ENCODE measurements around the gene LTBP3.
A peak's percentile ranks its signal among the peaks of the same experiment; 100 is the strongest.

Gene LTBP3

GRCh38 chr11:65553301-65554001, 4.7 kb downstream of the LTBP3 start:
- no peak for DNase-seq

GRCh38 chr11:65552388-65552951, 5.7 kb downstream of the LTBP3 start:
- DNase-seq, result no peak

GRCh38 chr11:65551572-65552387, 6.4 kb downstream of the LTBP3 start:
- DNase-seq, result no peak

GRCh38 chr11:65549096-65549495, 9.1 kb downstream of the LTBP3 start:
- no peak for DNase-seq

DNA sequence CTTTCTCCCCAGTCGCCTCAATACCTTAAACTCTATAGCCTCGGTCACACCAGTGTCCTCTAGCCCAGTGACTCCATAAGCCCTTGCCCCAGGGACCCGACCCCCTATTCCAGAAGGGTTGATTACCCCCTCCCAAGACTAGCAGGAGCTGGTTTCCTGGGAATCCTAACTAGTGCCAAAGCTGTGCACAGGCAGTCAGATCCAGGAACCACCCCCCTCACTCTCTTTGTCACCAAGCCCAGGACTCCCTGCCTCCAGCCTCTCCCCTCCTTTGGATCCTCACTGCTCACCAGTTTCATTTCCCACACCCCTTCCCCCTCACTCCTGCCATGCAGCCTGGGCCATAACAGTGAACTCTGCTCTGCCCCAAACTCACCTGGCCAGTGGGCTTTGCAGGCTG, 9.8 kb downstream of the LTBP3 start:
- no peak for DNase-seq

DNA sequence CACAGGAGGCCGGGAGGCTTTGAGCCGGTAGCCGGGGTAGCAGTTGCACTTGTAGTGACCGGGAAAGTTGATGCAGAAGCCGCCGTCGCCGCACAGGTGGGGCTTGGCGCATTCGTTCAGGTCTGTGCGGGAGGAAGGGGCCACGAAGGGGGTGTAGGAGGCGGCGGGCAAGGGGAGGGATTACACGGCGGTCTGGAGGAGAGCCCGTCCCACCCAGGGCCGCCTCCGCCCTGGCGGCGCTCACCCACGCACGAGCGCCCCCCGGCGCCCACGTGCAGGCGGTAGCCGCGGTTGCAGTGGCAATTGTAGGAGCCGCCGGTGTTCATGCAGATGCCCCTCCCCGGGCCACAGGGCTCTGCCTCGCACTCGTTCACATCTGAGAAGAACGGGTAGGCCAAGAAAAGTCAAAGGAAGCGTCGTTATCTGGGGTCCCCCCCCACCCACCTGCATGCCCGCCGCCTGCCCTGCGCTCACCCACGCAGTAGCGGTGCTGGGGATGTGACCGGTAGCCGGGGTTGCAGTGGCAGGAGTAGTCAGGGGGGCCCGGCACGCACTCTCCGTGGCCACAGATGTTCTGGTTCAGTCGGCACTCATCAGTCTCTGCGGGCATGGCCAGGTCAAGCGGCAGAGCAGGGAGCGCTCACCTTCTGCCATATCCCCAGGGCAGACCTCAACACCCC, 10.6 kb downstream of the LTBP3 start:
- DNase-seq, result no peak

GRCh38 chr11:65546217-65546958, 11.8 kb downstream of the LTBP3 start:
- peak; percentile 84 for DNase-seq

DNA sequence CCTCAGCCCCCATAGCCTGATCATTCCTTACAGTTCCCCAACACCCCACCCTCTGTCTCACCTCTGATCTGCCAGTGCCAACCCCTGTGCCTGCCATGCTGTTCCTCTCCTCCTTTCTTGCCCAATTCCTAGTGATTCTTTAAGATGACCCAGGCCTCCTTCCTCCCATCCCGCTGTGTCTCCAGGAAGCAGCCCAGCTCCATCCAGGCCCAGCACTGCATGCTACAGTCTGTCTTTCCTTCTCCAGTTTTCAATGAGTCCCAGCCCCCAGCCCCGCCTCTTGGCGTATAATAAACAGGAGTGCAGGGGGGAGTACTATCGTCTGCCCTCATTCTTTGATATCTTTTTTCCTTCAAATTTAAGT, 12.3 kb downstream of the LTBP3 start:
- no peak for DNase-seq

DNA sequence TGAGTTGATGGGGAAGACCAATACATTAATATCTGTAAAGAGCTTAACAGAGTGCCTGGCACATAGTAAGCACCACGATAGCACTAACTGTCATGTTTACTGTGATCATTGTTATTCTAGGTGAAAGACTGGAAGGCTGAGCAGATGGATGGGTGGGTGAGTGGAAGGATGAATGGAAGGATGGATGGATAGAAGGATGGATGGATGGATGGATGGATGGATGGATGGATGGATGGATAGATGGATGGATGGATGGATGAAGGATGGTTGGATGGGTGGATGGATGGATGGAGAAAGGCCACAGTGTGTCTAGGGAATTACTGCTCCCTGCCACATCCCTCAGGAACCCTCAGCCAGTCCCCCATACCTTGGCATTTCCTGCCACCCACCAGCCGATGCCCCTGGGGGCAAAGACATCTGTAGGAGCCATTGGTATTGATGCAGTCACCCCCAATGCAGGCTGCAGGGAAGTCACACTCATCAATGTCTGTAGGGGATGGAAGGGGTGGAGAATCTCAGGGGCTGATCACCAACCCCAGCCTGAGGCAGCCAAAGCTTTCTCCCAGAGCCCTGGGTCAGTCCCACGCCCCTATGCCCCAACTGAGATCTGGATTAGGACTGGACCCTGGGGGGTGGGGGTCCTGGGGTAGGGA, 15.3 kb downstream of the LTBP3 start:
- DNase-seq, result no peak

GRCh38 chr11:65541093-65541982, 16.8 kb downstream of the LTBP3 start:
- DNase-seq, result peak; percentile 30

GRCh38 chr11:65540290-65541092, 17.7 kb downstream of the LTBP3 start:
- DNase-seq, result peak; percentile 94

DNA sequence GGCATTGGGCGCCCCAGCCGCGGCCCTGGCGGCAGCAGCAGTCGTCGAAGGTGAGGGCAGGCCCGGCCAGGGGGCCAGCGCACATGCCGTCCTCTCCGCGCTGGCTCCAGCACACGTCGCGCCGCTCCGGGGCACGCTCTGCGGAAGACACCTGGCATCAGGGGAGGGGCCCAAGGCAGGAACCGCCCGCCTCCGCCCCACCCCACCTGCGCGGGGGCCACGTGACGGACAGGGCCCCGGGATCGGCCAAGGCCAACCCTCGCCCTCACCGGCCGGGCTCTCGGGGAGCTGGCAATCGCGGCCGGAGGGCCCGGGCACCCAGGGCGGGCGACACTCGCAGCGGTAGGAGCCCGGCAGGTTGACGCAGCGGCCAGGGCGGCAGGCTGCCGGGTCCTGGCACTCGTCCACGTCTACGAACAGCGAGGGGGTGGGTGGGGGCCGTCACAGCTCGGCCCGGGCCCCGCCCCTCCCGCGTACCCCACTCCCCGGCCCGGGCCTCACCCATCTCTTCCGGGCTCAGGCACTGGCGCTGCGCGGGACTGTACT, 18.3 kb downstream of the LTBP3 start:
- no peak for DNase-seq

GRCh38 chr11:65538915-65539743, 19.0 kb downstream of the LTBP3 start:
- peak; percentile 46 for DNase-seq

DNA sequence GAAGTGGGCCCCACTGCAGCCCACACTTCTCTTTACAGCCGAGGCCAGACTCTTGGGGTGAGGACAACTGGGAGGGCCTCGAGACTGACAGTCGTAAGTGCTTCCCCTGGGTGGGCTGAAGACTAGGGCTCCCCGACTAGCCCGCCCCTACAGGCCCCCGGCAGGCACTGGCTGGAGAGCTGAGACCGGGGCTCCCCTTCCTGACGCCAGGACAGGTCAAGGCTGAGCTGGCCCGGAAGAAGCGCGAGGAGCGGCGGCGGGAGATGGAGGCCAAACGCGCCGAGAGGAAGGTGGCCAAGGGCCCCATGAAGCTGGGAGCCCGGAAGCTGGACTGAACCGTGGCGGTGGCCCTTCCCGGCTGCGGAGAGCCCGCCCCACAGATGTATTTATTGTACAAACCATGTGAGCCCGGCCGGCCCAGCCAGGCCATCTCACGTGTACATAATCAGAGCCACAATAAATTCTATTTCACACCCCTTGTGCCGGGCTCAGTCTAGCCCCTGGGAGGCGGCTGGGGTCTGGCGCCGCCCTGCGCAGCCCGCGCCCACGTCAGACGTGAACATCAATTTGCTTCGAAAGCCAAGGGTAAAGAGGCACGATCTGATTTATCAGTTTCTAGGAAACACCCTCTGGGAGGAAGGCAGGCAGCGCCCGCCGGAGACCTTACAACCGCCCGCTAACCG, 19.8 kb downstream of the LTBP3 start:
- peak; percentile 40 for DNase-seq

DNA sequence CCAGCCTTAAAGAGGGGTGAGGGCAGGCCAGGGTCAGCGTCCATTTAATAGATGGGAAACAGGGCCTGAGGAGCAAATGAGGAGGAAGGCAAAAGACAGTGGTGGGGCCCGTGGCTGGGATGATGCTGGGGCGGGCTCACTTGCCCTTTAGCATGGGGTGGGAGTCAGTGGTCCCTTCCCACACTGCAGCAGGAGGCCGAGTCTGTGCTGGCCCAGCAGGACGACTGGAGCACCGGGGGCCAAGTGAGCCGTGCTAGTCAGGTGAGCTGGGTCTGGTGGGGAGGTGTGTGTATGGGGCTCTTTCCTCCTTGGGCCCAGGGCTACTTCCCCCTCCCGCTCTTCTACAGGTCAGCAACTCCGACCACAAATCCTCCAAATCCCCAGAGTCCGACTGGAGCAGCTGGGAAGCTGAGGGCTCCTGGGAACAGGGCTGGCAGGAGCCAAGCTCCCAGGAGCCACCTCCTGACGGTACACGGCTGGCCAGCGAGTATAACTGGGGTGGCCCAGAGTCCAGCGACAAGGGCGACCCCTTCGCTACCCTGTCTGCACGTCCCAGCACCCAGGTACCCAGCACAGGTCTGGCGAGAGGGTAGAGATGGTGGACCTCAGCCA, 20.4 kb downstream of the LTBP3 start:
- peak; percentile 38 for DNase-seq

DNA sequence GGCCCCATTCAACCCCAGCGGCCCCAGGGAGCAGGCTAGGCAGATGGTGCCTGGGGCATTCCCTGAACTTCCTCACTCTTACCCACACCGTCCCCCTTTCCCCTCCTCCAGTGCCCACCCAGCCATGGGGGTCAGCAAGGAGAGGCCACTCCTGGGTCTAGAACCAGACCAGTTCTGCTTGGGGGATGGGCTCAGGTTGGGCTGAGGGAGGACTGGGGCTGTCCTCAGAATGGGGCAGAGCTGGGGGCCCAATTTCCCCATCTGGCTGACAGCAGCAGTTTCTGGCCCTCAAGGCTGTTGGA, 20.9 kb downstream of the LTBP3 start:
- no peak for DNase-seq

DNA sequence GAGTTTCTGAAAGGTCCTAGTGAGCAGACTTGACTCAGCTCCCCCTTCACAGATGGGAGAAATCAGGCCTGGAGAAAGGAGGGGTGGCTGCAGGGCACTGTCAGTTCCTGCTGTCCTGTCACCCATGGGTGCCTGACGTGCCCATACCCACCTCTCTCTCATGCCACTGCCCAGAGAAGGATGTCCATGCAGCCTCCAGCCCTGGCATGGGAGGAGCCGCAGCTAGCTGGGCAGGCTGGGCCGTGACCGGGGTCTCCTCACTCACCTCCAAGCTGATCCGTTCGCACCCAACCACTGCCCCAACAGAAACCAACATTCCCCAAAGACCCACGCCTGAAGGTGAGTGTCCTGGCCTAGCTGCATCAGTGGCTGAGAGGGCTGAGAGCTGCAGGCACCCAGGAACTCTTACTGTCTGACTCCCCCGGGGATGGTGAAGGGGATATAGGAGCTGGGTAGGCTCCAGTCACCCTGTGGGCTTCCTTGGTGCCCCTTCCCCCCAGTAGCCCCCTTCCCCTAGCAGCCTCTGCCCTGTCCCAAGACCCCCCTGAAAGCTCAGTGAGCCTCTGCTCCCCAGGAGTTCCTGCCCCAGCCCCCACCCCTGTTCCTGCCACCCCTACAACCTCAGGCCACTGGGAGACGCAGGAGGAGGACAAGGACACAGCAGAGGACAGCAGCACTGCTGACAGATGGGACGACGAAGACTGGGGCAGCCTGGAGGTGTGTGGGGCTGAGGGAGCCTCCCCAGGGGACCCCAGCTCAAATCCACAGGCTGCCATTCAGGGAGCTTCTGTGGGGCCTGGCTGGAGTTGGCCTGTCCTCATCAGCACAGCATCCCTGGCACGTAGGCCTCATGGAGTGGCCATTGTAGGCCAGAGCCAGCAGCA, 21.5 kb downstream of the LTBP3 start:
- peak; percentile 26 for DNase-seq

All from femur (tissue), 1 donor.